ENCODE measurements around the gene CALHM4. TPM values are rescaled to one million over a fixed set of nuclear protein-coding genes. Genes with fewer than 3 reads are reported as not detected.

Gene CALHM4
- total and polyA plus RNA-seq, 2 of the 4 experiments (the other 2 are of a cell fraction), result 0.07 TPM; not detected in 1

DNA sequence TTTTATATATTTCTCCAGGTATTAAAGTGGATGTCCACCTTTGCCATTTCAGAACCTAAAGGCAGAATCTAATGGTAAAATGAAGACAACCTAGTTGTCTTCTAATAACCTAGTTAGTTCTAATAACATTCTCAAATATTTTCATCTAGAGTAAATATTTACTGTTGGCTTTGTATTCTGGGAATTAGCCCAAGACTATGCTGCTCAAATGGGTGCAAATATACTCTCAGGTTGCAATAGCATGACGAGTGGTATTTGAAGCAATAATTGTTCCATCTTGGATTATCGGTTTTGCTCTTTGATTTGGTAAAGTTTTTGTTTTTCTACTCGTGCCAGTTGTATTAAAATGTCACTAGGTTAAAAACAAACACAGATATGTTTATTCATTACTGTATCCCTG is 41.7 kb downstream of the CALHM4 start:
- H4K91ac ChIP-seq (ENCODE audit: insufficient read depth, low read depth, low read length), result no peak overlapping the region
- H3K56ac ChIP-seq (ENCODE audit: extremely low read depth, insufficient read depth, low read length), result no peak overlapping the region
- no peak overlapping the region for H3K23ac ChIP-seq (ENCODE audit: low read depth, low read length)
- H2BK5ac ChIP-seq (ENCODE audit: low read depth, low read length, poor library complexity, severe bottlenecking), result no peak overlapping the region
- H2BK15ac ChIP-seq (ENCODE audit: low read depth, low read length), result no peak overlapping the region
- no peak overlapping the region for H2AK9ac ChIP-seq (replicated peaks; ENCODE audit: low read depth, low read length, poor library complexity)
- ChIA-PET CTCF (no interaction called here), POLR2A (ENCODE audit: unreplicated experiment) (no interaction called here)
- no peak overlapping the region for H4K8ac ChIP-seq (ENCODE audit: low read depth in 2 of 2, low read length in 2 of 2)
- H3K79me1 ChIP-seq (ENCODE audit: low read depth in 1 of 2, low read length in 2 of 2), result no peaks in the 10 kb centered on the region
- no peak overlapping the region for H3K4ac ChIP-seq (ENCODE audit: low read depth, low read length)
- no TSS peak for BruUV-seq (replicated peaks)
- H3K4me1 ChIP-seq (ENCODE audit: control insufficient read depth, insufficient read depth, low read length), result no peaks in the 10 kb centered on the region
- DNase-seq (no peak), ATAC-seq (ENCODE audit: low read depth) (no peak)
- no peak overlapping the region for H4K5ac ChIP-seq (ENCODE audit: low read depth, low read length)
- no peaks in the 10 kb centered on the region for H3K27me3 ChIP-seq (ENCODE audit: control insufficient read depth, insufficient read depth, low read length)
- H3K18ac ChIP-seq (ENCODE audit: low read depth, low read length), result no peak overlapping the region
- H2AFZ ChIP-seq (replicated peaks; ENCODE audit: low read length, poor library complexity), result no peak overlapping the region
- no peaks in the 10 kb centered on the region for H4K20me1 ChIP-seq (ENCODE audit: insufficient read depth, low read length)
- intact Hi-C loops (cut with micrococcal nuclease) (no loop called here), dilution Hi-C loops (cut with HindIII; ENCODE audit: low sequenced_read_pairs, unreplicated experiment) (no loop called here), in situ Hi-C loops (cut with MboI; ENCODE audit: low sequenced_read_pairs) (no loop called here)
- no peak overlapping the region for H2AK5ac ChIP-seq (ENCODE audit: low read depth, low read length)
- peaks cover 19% of the 10 kb centered on the region for H3K36me3 ChIP-seq (ENCODE audit: control insufficient read depth, insufficient read depth, low read length)
- H3K4me2 ChIP-seq (ENCODE audit: low read depth, low read length), result no peak overlapping the region
- 100% methylated on average over 1 of the region's 3 CpGs; no CpG with 5 or more reads in 1 of the 2 experiments for WGBS, 2 experiments (ENCODE audit: extremely low coverage in 2 of 2, insufficient read length in 1 of 2)
- no peak overlapping the region for H3K4me3 ChIP-seq (ENCODE audit: insufficient read depth, low read depth, low read length)
- H3K14ac ChIP-seq (replicated peaks; ENCODE audit: low read depth, low read length), result no peak overlapping the region
- H3K9ac ChIP-seq (ENCODE audit: low read depth, low read length), result no peak overlapping the region
- H3K9me3 ChIP-seq (ENCODE audit: control insufficient read depth, insufficient read depth, low read length), result no peaks in the 10 kb centered on the region
- no peak overlapping the region for H2BK120ac ChIP-seq (ENCODE audit: low read depth, low read length)
- no peak for TF ChIP-seq RCOR1 (IDR thresholded peaks at IDR 0.05; ENCODE audit: insufficient replicate concordance, low read length)
- TF ChIP-seq NFE2L2 (IDR thresholded peaks at IDR 0.05; ENCODE audit: low read depth, low read length), result no peak
- TF ChIP-seq, protein P1, sequence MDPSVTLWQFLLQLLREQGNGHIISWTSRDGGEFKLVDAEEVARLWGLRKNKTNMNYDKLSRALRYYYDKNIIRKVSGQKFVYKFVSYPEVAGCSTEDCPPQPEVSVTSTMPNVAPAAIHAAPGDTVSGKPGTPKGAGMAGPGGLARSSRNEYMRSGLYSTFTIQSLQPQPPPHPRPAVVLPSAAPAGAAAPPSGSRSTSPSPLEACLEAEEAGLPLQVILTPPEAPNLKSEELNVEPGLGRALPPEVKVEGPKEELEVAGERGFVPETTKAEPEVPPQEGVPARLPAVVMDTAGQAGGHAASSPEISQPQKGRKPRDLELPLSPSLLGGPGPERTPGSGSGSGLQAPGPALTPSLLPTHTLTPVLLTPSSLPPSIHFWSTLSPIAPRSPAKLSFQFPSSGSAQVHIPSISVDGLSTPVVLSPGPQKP (IDR thresholded peaks at IDR 0.05; ENCODE audit: borderline replicate concordance, low read depth, low read length), result no peak
- no peak for TF ChIP-seq SMC3 (IDR thresholded peaks at IDR 0.05; ENCODE audit: low read depth, low read length)
- no peak for TF ChIP-seq MAFK (IDR thresholded peaks at IDR 0.05; ENCODE audit: low read depth, low read length)
- TF ChIP-seq, protein P2, sequence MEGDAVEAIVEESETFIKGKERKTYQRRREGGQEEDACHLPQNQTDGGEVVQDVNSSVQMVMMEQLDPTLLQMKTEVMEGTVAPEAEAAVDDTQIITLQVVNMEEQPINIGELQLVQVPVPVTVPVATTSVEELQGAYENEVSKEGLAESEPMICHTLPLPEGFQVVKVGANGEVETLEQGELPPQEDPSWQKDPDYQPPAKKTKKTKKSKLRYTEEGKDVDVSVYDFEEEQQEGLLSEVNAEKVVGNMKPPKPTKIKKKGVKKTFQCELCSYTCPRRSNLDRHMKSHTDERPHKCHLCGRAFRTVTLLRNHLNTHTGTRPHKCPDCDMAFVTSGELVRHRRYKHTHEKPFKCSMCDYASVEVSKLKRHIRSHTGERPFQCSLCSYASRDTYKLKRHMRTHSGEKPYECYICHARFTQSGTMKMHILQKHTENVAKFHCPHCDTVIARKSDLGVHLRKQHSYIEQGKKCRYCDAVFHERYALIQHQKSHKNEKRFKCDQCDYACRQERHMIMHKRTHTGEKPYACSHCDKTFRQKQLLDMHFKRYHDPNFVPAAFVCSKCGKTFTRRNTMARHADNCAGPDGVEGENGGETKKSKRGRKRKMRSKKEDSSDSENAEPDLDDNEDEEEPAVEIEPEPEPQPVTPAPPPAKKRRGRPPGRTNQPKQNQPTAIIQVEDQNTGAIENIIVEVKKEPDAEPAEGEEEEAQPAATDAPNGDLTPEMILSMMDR (conservative IDR thresholded peaks at IDR 0.05; ENCODE audit: low read depth, low read length), result no peak
- TF ChIP-seq, protein P3, sequence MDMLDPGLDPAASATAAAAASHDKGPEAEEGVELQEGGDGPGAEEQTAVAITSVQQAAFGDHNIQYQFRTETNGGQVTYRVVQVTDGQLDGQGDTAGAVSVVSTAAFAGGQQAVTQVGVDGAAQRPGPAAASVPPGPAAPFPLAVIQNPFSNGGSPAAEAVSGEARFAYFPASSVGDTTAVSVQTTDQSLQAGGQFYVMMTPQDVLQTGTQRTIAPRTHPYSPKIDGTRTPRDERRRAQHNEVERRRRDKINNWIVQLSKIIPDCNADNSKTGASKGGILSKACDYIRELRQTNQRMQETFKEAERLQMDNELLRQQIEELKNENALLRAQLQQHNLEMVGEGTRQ (IDR thresholded peaks at IDR 0.05; ENCODE audit: low read depth, low read length), result no peak
- TF ChIP-seq FOS (IDR thresholded peaks at IDR 0.05; ENCODE audit: low read depth, low read length), result no peak
- no peak for TF ChIP-seq CEBPB (IDR thresholded peaks at IDR 0.05; ENCODE audit: low read depth, low read length)
- no peak for TF ChIP-seq MXI1 (IDR thresholded peaks at IDR 0.05; ENCODE audit: borderline replicate concordance, low read depth, low read length)
- H3K27ac ChIP-seq (ENCODE audit: insufficient read depth, low read length), result no peak overlapping the region
- H2BK20ac ChIP-seq (ENCODE audit: low read depth, low read length), result no peak overlapping the region
- no peaks in the 10 kb centered on the region for H3K9me1 ChIP-seq (ENCODE audit: insufficient read depth, low read length)
